SK-N-SH treated with all-trans-retinoic acid at 6 μM for 48 hours (cell line): Measurements from ENCODE around the gene MAPK4.

ENCODE experiments used
- ARNTL ChIP-seq: fragments of 450-650 bp; formaldehyde crosslinking; IDR thresholded peaks from 2 replicates; pipeline ENCODE4 v1.5.0; 2020; ENCODE audit warnings: low read depth, mild to moderate bottlenecking, moderate library complexity, borderline replicate concordance
- CREB5 ChIP-seq: fragments of 250-450 bp; sonication (Bioruptor Pico); IDR thresholded peaks from 2 replicates; pipeline ENCODE4 v1.5.1; 2020; ENCODE audit warnings: low read depth, mild to moderate bottlenecking, moderate library complexity
- POU6F1 ChIP-seq: fragments of 250-450 bp; sonication (Bioruptor Pico); IDR thresholded peaks from 2 replicates; pipeline ENCODE4 v1.8.0; 2021; ENCODE audit warnings: low read depth, mild to moderate bottlenecking, moderate library complexity, borderline replicate concordance
- TOX ChIP-seq: fragments of 250-450 bp; sonication (Bioruptor Pico); IDR thresholded peaks from 2 replicates; pipeline ENCODE4 v1.8.0; 2021; ENCODE audit warnings: mild to moderate bottlenecking, moderate library complexity, borderline replicate concordance
- TSHZ2 ChIP-seq: fragments of 250-450 bp; sonication (Bioruptor Pico); IDR thresholded peaks from 2 replicates; pipeline ENCODE4 v1.5.0; 2020; ENCODE audit warnings: mild to moderate bottlenecking, moderate library complexity
- ZFP30 ChIP-seq: fragments of 450-650 bp; formaldehyde crosslinking; IDR thresholded peaks from 2 replicates; pipeline ENCODE4 v1.5.0; 2022; ENCODE audit warnings: mild to moderate bottlenecking, moderate library complexity

- TF ChIP-seq ARNTL (CRISPR knock-in tag): no peak
- TF ChIP-seq ZFP30 (CRISPR knock-in tag): no peak
- TF ChIP-seq POU6F1 (CRISPR knock-in tag): no peak
- no peak for TF ChIP-seq TOX (CRISPR knock-in tag)
- TF ChIP-seq TSHZ2 (CRISPR knock-in tag): no peak
- TF ChIP-seq CREB5 (CRISPR knock-in tag): no peak
Observed at GRCh38 chr18:50606609-50607008, 46.7 kb downstream of the MAPK4 start.
